HS-5 (cell line): ENCODE data around the gene RTL10.

ENCODE experiments used
- DNase-seq: peaks from one replicate; pipeline ENCODE4 v3.0.0-alpha.2; 2012; ENCODE audit warnings: low read depth

The RTL10 gene

DNA sequence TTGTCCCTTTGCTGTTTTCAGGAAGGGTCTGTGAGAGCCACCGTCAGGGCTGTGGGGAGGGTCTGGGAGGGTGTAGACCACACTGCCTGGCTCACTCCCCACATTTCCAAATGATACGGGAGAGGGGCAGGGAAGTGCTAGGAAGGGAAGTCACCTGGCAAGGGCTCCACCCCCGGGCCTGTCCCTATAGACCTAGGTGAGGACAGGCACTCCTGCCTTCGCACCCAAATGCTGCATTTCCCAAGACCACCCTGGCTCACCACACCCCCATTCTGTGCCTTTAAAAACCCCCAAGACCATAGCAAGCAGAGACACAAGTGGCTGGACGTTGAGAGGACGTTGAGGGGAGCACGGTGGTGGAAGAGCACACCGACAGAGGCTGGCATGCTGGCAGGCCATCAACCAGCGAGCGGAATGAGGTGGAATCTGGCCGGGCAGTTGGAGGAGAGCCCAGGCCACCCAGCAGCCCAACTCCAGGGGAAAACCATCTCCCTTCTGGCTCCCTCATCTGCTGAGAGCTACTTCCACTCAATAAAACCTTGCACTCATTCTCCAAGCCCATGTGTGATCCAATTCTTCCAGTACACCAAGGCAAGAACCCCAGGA, 45.7 kb downstream of the RTL10 start:
- DNase-seq = no peak

DNA sequence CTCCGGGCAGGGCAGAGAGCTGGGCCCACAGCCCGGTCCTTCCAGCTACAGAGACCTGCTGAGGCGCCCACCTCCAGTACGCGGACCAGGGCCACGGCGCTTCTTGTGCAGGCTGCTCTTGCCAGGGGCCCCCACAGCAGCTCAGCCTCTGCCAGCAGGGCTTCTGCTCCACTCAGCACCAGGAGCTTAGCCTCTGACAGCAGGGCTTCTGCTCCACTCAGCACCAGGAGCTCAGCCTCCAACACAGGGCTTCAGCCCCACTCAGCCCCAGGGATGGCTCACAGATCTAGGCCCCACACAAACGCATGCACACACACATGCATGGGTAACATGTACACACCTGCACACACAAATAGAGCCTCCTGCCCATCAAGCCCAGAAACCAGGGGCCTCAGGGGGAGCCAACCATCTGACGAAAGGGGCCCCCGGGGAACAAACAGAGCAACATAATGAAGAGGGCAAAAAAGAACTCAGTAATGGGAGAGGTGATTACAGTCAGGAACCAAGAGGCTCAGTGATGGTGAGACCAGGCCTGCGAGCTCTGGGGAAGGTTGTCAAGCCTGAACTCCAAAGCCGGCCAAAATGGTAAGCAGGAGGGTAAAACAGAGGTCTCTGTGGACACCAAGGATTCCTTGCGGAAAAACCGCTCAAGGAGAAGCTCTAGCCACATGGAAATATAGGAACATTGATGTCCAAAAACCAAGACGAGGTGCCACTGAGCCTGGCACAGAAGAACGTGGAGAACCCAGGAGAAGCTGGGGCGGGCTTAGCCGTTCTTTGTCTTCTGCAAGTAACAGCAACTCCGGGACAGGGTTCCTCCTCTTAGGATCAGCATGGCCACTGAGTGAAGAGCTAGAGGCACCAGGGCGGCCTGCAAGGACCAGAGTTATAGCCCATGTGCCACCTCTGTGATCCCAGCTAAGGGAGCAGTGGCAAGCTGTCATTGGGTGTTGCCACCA, 46.5 kb downstream of the RTL10 start:
- no peak for DNase-seq

DNA sequence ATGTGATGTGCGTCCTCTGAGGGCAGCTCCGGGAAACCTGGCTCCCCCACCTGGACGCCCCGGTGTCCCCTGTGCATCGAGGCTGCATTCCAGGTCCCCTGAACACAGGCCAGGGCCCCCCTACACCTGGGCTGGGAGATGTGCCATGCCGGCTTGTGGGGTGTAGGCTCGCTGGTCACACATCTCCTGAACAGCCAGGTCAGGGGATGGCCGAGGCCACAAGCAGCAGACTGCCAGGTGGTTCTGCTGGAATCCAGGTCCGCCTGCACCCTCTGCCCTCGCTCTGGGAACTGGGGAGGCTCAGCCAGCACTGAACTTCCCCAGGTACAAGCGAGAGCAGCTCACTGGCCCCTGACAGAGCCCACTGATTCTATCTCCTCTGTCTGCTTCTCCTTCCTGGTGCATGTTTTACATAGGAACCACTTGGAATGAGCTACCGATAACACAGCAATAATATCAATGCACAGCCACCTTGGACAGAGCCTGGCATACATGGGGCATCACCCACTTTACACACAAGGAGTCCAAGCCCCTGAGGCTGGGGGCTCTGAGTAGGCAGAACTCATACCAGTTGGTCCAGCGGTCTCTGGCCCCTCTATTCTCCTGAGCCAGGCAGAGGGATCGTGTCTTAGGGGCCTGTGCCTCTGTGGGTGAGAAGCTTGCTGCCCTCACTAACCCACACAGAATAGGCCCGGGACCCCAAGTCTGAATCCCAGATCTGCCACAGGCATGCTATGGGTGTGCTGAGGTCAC, 47.3 kb downstream of the RTL10 start:
- no peak for DNase-seq

DNA sequence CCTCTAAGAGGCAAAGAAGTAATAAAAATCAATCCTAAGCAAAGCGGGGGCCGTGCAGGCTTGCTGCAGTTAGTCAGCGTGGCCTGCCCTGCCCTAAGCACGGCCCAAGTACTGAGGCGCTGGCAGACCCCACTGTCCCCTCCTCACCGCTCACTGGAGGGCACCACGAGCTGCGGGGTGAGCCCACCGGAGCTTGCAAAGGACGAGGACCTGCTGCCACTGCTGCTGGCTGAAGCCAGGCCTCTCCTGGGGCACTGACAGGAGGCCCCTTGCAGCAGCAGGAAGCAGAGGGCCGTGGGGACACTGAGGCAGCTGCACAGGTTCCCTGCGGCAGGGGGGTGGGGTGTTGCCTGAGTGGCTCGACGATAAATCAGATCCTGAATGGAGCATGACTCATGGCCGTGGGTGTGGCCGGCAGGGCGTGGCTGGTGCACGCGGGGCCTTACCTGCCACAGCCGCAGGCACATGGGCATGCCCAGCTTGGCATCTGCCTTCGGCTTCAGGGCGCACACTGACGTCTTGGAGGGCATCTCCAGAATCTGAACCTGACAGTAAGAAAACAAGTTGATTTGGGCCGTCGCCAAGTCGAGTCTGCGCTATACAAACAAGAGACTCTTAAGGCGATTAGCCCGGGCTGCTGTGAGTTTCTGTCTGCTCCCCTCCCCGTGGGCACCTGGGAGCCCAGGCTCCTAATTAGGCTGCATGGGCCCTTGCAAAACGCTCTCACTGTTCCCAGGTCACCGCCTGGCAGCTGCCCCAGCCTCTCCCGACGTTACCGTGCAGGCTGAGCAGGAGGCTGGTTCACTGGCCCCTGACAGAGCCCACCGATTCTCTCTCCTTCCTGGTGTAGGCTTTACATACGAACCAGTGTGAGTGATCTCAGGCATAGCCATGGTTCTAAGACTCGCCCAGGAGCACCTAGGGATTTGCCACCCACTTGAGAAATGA, 48.2 kb downstream of the RTL10 start:
- DNase-seq = no peak

DNA sequence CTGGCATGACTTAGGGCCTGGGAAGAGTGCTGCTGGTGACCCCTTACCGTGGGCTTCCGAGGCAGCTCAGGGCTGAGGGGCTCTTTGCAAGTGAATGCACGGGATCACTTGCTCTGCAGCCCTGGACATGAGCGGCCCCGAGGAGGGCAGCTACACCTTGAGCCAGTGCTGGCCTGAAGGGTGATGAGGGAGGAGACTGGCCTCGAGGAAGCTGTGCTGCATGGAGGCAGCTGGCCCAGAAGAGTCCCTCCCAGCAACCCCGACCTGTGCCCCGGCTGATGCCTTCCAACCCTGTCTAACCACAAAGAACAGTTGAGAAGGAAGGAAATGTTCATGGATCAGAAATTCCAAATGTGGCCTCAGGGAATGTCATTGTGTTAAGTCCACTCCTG, 48.9 kb downstream of the RTL10 start:
- DNase-seq = no peak
